Muscle layer of duodenum (tissue), 2 donors: ENCODE measurements around the gene TOMM20.
"Not testable (repeated sequence)": the region's sequence is repeated elsewhere in the genome, so short reads cannot be mapped to it uniquely, and the experiment has no call there.

Experiments used
- H3K27ac ChIP-seq: one replicate; pipeline ENCODE4 v1.7.0; 2013; ENCODE audit warnings: mild to moderate bottlenecking, low read length
- H3K27me3 ChIP-seq: one replicate; pipeline ENCODE4 v1.7.0; 2013; ENCODE audit warnings: low read depth, mild to moderate bottlenecking, control low read depth, low read length
- H3K36me3 ChIP-seq, 2 donors: one replicate each; pipeline ENCODE4 v1.7.0; 2013; ENCODE audit warnings: low read length in 2 of 2, control low read depth in 1 of 2, mild to moderate bottlenecking in 1 of 2; ENCODE audit not compliant: insufficient read depth in 2 of 2, control insufficient read depth in 1 of 2
- H3K4me1 ChIP-seq, 2 donors: one replicate each; pipeline ENCODE4 v1.7.0; 2013; ENCODE audit warnings: low read length in 2 of 2, mild to moderate bottlenecking in 2 of 2, control low read depth in 1 of 2, moderate library complexity in 1 of 2; ENCODE audit not compliant: insufficient read depth in 2 of 2, control insufficient read depth in 1 of 2
- H3K4me3 ChIP-seq, 2 donors: one replicate each; pipeline ENCODE4 v1.7.0; 2013; ENCODE audit warnings: low read length in 2 of 2, low read depth in 1 of 2, mild to moderate bottlenecking in 1 of 2
- H3K9me3 ChIP-seq, 2 donors: one replicate each; pipeline ENCODE4 v1.7.0; 2013; ENCODE audit warnings: low read length in 2 of 2, control low read depth in 1 of 2, mild to moderate bottlenecking in 1 of 2; ENCODE audit not compliant: control insufficient read depth in 1 of 2
- donor health status: healthy.

TOMM20 gene

GRCh38 chr1:235128456-235129328, at the start of gene TOMM20:
Gene TOMM20 (minus strand): TSS chr1:235128837. CDS start chr1:235128715, 122 bp downstream.
- Histone ChIP-seq H3K4me3 (peak within 1 kb of the TSS; percentile 84 to 99), H3K27me3 (no peaks in the 10 kb centered on the region), H3K9me3 (no peaks in the 10 kb centered on the region), H3K27ac (peak within 1 kb of the TSS; percentile 91), H3K36me3 (peaks cover 10 to 25% of the 10 kb centered on the region in 2 donors), H3K4me1 (peaks cover 0 to 25% of the 10 kb centered on the region in 2 donors)

DNA sequence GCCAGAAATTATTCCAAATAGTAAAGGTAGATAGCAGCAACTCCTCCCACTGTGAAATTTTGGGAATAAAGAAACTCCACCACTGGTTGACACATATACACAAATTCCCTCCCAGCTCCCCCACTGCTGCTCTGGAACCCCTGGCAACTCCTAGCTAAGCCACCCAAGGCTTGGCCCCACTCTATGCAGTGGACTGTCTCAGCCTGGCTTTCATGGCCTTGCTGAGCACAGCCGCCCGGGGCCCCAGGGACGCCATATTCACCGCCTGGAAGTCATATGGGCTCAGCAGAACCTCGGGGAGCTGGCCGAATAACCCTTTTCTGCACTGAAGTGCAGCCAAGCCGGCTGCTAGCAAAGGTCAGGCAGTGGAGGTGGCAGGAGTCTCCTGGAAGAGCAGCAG, 47.8 kb upstream of the TOMM20 start:
- Histone ChIP-seq H3K27ac (no peak overlapping the region), H3K36me3 (peaks cover 34 to 38% of the 10 kb centered on the region in 2 donors), H3K4me1 (no peaks in the 10 kb centered on the region), H3K4me3 (no peak overlapping the region), H3K9me3 (no peaks in the 10 kb centered on the region), H3K27me3 (no peaks in the 10 kb centered on the region)

- Histone ChIP-seq H3K36me3 (peaks cover 39 to 42% of the 10 kb centered on the region in 2 donors), H3K27me3 (no peaks in the 10 kb centered on the region), H3K4me1 (no peaks in the 10 kb centered on the region), H3K4me3 (no peak overlapping the region), H3K27ac (no peak overlapping the region), H3K9me3 (no peaks in the 10 kb centered on the region)
Observed at GRCh38 chr1:235169986-235170385, 41.3 kb upstream of the TOMM20 start.

DNA sequence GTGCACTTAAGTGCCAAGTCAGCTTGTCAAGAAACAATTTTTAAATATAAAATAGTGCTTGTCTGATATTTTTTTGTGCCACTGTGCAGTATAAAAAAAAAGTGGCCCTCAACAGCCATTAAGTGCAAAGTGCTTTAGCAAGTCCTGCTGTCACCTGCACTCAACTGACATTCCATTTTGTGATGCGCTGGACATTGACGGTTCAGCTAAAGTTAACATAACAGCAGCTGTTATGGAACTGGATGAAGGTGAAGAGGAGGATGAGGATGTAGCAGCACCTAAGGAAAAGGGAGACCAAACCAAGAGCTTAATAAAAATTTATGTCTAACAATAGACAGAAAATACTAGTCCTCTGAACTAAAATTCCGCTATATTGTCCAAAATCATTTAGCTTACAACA, 39.7 kb upstream of the TOMM20 start:
- H3K4me3 ChIP-seq, result no peak overlapping the region
- H3K27ac ChIP-seq, result no peak overlapping the region
- H3K36me3 ChIP-seq, result peaks cover 27 to 36% of the 10 kb centered on the region in 2 donors

DNA sequence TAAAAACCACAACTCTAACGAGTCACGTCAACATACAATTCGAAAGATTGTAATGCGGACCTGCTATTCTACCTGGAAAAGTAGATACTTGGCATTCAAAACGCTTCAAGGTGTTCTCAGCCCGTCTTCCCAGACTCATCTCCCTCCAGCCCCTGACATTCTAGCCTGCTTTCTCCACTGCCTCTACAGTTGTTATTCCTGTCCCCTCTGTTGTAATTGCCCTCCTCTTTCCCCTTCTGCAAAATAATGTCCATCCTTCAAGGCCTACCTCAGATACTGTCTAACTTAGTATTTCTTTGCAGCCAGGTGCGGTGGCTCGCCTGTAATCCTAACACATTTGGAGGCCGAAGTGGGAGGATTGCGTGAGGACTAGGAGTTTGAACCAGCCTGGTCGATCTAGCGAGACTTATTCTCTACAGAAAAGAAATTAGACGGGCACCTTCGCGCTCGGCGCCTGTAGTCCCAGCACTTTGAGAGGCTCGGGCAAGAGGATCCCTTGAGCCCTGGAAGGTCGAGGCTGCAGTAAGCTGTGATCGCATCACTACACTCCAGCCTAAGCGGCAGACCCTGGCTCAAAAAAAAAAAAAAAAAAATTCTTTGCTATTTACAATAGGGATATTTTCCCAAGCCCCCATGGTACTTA, 33.2 kb upstream of the TOMM20 start:
- H3K4me1 ChIP-seq, result peaks cover 8 to 18% of the 10 kb centered on the region in 2 donors
- peak overlapping the region; percentile 82 to 99 for H3K4me3 ChIP-seq
- no peaks in the 10 kb centered on the region for H3K27me3 ChIP-seq
- H3K27ac ChIP-seq, result peak overlapping the region; percentile 96
- peaks cover 9 to 18% of the 10 kb centered on the region in 2 donors for H3K36me3 ChIP-seq
- H3K9me3 ChIP-seq, result no peaks in the 10 kb centered on the region

More for the DNA sequence above, 39.7 kb upstream of the TOMM20 start:
- no peaks in the 10 kb centered on the region for H3K9me3 ChIP-seq
- no peaks in the 10 kb centered on the region for H3K27me3 ChIP-seq
- H3K4me1 ChIP-seq, result no peaks in the 10 kb centered on the region

- Histone ChIP-seq H3K4me3 (peak within 1 kb of the TSS; percentile 82 to 99), H3K9me3 (no peaks in the 10 kb centered on the region), H3K27ac (peak within 1 kb of the TSS; percentile 96), H3K4me1 (peaks cover 8 to 18% of the 10 kb centered on the region in 2 donors), H3K27me3 (no peaks in the 10 kb centered on the region), H3K36me3 (peaks cover 14 to 24% of the 10 kb centered on the region in 2 donors)
Observed at GRCh38 chr1:235160957-235161684, 32.5 kb upstream of the TOMM20 start, which contains the start of gene RBM34. Gene RBM34 (minus strand): TSS chr1:235161250. CDS start chr1:235161226, 24 bp downstream.

GRCh38 chr1:235160383-235160956, 31.8 kb upstream of the TOMM20 start:
- Histone ChIP-seq H3K9me3 (no peaks in the 10 kb centered on the region), H3K4me1 (peaks cover 8 to 18% of the 10 kb centered on the region in 2 donors), H3K36me3 (peaks cover 15 to 26% of the 10 kb centered on the region in 2 donors), H3K27ac (peak overlapping the region; percentile 96), H3K27me3 (no peaks in the 10 kb centered on the region), H3K4me3 (peak overlapping the region; percentile 82 to 99)

- peak overlapping the region; percentile 82 to 99 for H3K4me3 ChIP-seq
- peaks cover 15 to 31% of the 10 kb centered on the region in 2 donors for H3K36me3 ChIP-seq
- H3K27ac ChIP-seq, H3K9me3 ChIP-seq, H3K27me3 ChIP-seq: not testable (repeated sequence)
- H3K4me1 ChIP-seq, result peaks cover 8 to 18% of the 10 kb centered on the region in 2 donors
Observed at GRCh38 chr1:235159930-235160329, 31.3 kb upstream of the TOMM20 start.

DNA sequence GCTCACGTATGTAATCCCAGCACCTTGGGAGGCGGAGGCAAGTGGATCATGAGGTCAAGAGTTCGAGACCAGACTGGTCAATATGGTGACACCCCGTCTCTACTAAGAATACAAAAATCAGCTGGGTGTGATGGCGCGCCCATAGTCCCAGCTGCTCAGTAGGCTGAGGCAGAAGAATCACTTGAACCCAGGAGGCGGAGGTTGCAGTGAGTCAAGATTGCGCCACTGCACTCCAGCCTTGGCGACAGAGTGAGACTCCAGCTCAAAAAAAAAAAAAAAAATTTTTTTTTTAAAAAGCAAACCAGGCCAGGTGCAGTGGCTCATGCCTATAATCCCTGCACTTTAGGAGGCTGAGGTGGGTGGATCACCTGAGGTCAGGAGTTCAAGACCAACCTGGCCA, 30.6 kb upstream of the TOMM20 start:
- not testable (repeated sequence) for H3K4me3 ChIP-seq, H3K27ac ChIP-seq
- H3K36me3 ChIP-seq, result peaks cover 21 to 38% of the 10 kb centered on the region in 2 donors

GRCh38 chr1:235158680-235159079, 30.0 kb upstream of the TOMM20 start:
- Histone ChIP-seq H3K27ac (no peak overlapping the region), H3K4me3 (no peak overlapping the region), H3K27me3 (no peaks in the 10 kb centered on the region), H3K9me3 (no peaks in the 10 kb centered on the region), H3K4me1 (peaks cover 8 to 18% of the 10 kb centered on the region in 2 donors), H3K36me3 (peaks cover 23 to 43% of the 10 kb centered on the region in 2 donors)

More for the DNA sequence above, 30.6 kb upstream of the TOMM20 start:
- H3K4me1 ChIP-seq, result peaks cover 8 to 18% of the 10 kb centered on the region in 2 donors
- H3K27me3 ChIP-seq, H3K9me3 ChIP-seq: not testable (repeated sequence)
